GM13976 (cell line): ENCODE data around the gene MBD4.

Experiments
- DNase-seq: peaks from one replicate; pipeline ENCODE4 v3.0.0; 2012; ENCODE audit warnings: low spot score
- in situ Hi-C: fragments of 300-500 bp; cut with MboI; formaldehyde crosslinking; loops from one replicate; pipeline ENCODE4 v1.12.0; 2022; ENCODE audit warnings: low sequenced_read_pairs, mixed read lengths, inconsistent platforms; ENCODE audit not compliant: unreplicated experiment
- TF ChIP-seq, protein P1 (sequence below): IDR thresholded peaks from 2 replicates; pipeline ENCODE4 v1.5.1; 2012; ENCODE audit warnings: borderline replicate concordance, mild to moderate bottlenecking; ENCODE audit not compliant: insufficient read depth; ENCODE audit errors: extremely low read depth, missing control alignments, control extremely low read depth

MBD4 gene

DNA sequence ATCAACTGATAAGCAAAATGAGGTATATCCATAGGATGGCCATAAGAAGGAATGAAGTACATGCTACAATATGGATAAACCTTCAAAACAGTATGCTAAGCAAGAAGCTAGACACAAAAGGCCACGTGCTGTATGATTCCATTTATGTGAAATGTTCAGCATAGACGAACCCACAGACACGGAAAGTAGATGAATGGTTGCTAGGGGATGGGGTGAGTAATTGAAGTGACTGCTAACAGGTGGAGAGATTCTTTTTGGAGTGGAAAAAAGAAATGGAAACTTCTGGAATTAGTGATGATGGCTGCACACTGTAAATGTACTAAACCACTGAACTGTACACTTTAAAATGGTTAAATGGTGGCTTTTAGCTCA, 10.7 kb downstream of the MBD4 start:
- TF ChIP-seq, protein P1, sequence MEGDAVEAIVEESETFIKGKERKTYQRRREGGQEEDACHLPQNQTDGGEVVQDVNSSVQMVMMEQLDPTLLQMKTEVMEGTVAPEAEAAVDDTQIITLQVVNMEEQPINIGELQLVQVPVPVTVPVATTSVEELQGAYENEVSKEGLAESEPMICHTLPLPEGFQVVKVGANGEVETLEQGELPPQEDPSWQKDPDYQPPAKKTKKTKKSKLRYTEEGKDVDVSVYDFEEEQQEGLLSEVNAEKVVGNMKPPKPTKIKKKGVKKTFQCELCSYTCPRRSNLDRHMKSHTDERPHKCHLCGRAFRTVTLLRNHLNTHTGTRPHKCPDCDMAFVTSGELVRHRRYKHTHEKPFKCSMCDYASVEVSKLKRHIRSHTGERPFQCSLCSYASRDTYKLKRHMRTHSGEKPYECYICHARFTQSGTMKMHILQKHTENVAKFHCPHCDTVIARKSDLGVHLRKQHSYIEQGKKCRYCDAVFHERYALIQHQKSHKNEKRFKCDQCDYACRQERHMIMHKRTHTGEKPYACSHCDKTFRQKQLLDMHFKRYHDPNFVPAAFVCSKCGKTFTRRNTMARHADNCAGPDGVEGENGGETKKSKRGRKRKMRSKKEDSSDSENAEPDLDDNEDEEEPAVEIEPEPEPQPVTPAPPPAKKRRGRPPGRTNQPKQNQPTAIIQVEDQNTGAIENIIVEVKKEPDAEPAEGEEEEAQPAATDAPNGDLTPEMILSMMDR, result no peak
- in situ Hi-C loops, result no loop called here
- no peak for DNase-seq

DNA sequence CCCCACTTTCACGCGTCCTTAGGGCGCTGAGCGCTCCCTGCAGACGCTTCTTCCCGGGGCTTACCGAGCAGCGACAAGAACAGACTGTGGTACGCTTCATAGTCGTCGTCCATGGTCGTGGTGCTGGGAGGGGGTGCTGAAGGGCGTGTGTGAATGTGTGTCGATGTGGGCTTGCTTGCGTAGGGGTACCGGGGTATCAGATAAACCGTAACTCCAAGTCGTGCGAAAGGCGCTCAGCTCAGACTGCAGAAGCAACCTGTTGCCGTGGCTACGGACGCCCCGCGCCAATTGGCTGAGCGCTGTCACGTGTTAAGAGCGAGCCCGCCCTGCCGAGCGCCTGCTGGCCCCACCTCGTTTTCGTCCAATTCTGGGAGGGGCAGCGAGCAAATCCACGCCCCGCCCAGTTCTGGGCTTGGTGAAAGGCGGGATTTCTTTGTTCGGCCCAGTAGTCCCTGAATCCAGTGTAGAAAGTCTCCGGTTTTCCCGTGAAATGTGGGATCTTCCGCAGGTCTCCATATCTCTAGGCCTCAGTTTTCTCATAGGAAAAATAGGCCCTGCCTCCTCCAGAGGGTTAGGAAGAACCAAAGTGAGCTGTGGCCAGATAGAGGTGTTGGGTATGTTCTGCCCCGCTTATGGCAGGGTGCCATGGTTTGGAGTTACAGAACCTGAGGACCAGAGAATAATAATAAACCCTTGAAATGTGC, 11.2 kb downstream of the MBD4 start, which contains the start of gene EFCAB12:
TSS of gene EFCAB12 (minus strand) at position 261 of the 704 bp plus-strand sequence. CDS start at position 113, 148 bp downstream.
- TF ChIP-seq, protein P1, result no peak
- DNase-seq, result peak; percentile 88
- in situ Hi-C loops, result no loop called here

DNA sequence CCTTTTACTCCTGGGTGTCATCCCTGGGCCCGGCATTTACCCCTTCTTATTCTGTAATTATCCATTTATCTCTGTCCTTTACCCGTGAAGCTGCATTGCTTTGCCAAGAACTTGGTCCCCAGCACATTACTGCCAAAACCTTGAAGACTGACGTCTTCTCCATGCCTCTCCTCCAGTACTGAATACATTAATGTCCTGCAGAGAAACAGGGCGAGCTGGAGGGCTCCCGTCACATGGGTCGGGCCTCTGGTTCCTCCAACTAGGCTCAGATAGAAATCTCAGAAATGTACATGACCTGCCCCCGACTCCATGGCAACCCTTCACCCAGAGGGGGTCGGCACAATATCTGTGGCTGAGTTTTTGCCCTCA, 11.8 kb downstream of the MBD4 start:
- DNase-seq, result no peak
- in situ Hi-C loops, result no loop called here

DNA sequence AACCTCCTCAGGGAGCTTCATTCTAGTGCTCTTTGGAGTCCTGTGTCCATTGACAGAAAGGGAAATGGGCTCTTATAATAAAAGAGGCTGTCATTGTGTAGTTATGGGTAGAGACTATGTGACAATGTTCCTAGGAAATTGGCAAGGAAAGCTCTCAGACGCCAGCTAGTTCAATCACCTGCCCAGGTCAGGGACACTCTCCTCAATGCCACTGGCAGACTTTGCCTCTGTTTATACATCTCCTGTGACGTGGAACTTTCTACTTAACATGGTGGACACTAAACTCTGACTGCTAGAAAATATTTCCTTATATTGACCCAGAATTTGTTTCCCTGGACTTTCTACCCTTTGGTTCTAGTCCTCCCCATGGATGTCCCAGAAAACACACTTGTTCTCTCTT, 14.1 kb downstream of the MBD4 start:
- no peak for DNase-seq
- in situ Hi-C loops, result no loop called here
- TF ChIP-seq, protein P1, result no peak

More for the DNA sequence above, 11.8 kb downstream of the MBD4 start:
- TF ChIP-seq, protein P1, result no peak

DNA sequence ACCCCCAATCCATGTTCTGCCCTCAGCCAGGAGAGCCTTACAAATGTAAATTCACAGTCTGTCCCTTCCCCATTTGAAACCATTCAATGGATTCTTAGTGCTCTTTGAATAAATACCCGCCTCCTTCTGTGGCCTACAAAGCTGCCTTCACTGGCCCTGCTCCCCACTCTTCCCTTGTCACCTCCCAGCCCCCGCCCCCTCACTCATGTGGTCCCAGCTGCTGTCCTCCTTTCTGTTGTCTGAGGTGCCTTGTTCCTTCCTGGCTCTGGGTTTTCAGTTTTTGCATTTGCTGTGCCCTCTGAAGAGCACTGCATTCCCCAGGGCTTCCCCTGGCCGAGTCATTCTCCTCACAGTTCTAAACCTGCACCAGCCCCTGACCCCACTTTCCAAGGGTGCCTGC, 14.5 kb downstream of the MBD4 start:
- no peak for DNase-seq
- TF ChIP-seq, protein P1, result no peak
- in situ Hi-C loops, result no loop called here

DNA sequence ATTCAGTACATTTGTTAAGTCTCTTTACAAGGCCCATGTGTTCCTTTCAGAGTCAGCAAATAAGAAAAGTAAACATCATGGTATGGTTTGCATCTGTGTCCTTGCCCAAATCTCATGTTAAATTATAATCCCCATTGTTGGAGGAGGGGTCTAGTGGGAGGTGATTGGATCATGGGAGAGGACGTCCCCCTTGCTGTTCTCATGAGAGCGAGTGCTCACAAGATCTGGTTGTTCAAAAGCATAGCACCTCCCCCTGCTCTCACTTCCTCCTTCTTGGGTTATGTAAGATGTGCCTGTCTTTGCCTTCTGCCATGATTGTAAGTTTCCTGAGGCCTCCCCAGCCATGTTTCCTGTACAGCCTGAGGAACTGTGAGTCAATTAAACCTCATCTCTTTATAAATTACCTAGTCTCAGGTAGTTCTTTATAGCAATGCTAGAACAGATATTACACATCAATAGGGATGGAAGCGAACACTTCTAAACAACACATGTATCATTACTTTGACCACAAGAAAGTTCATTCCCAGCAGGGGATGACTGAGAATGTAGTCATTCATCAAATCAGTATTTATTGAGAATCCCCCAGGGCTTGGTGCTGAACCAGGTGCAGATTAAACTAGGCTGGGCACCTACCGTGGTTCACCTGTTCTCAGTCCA, 15.4 kb downstream of the MBD4 start:
- in situ Hi-C loops, result no loop called here
- TF ChIP-seq, protein P1, result no peak
- DNase-seq, result peak; percentile 59
